NCI-H510A (cell line): ENCODE data around the gene LEP.

Experiments
- DNase-seq: peaks from one replicate; lab custom pipeline; 2025; lab: John Stamatoyannopoulos, UW

The LEP gene

DNA sequence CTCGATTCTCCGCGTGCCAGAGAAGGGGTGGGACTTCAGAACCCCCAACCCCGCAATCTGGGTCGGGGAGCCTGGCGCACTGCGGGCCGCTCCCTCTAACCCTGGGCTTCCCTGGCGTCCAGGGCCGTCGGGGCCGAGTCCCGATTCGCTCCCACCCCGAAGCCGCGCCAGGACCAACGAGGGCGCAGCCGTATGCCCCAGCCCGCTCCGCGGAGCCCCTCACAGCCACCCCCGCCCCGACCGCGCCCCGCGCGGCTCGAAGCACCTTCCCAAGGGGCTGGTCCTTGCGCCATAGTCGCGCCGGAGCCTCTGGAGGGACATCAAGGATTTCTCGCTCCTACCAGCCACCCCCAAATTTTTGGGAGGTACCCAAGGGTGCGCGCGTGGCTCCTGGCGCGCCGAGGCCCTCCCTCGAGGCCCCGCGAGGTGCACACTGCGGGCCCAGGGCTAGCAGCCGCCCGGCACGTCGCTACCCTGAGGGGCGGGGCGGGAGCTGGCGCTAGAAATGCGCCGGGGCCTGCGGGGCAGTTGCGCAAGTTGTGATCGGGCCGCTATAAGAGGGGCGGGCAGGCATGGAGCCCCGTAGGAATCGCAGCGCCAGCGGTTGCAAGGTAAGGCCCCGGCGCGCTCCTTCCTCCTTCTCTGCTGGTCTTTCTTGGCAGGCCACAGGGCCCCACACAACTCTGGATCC is at the start of gene LEP:
Gene LEP, plus strand, starts transcription at position 583 of the 691 bp plus-strand sequence. CDS start 10,741 bp downstream, outside the sequence.
- DNase-seq: no peak

DNA sequence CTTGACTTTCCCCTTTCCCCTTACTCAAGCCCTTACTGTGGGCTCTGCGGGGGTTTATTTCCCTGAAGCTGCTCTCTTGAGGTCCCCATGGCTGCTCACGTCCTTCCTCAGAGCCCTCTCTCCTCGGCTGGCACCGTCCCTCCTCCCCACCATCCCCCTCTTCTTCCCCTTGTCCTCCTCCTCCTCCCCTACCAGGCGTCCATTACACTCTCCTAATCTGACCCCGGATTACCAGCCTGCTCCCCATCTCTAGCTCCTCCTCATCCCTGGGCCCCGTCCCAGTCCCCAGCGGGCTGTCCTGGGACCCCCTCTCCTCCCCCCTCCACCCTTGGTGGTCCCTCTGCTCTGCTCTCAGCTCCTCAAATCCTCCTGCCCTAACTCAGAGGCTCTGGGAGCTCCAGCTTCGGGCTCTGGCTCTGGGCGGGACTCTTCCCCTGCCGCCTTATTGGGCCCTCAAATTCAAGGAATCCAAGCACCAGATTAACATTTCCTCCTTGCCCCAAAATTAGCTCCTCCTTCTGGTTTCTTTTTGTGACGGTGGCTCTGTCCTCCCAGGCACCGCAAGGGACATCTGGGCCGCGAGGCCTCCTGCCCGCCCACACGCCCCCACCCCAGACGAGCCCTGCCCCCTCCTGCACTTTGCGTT is 48.5 kb upstream of the LEP start:
- DNase-seq: no peak

DNA sequence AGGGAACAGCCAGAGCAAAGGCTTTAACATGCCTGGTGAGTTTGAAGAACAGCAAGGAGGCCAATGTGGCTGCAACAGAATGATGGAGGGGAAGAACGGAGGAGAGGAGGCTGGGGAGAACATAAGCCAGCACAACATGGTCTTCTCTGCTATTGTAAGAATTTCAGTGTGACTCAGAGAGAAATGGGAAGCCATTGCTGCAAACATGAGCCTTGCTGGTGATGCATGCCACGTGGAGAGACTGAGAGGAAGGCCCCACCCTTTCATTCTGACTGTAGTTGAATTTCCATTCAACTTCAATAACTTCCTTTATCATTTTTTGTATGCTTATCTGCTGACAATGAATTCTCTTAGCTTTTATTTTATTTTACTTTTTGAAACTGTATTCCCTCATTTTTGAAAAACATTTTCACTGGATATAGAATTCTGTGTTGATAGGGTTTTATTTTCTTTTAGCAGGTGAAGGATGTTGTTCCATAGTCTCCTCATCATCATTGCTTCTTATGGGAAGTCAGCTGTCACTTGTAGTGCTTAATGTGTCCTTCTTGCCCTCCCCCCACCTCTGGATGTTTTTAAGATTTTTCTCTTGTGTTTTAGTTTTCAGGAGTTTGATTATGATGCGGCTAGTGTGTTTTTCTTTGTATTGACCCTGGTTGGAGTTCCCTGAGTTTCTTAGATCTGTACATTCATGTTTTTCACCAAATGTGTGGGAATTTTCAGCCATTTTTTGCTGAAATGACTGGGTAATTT is 46.4 kb upstream of the LEP start:
- no peak for DNase-seq

DNA sequence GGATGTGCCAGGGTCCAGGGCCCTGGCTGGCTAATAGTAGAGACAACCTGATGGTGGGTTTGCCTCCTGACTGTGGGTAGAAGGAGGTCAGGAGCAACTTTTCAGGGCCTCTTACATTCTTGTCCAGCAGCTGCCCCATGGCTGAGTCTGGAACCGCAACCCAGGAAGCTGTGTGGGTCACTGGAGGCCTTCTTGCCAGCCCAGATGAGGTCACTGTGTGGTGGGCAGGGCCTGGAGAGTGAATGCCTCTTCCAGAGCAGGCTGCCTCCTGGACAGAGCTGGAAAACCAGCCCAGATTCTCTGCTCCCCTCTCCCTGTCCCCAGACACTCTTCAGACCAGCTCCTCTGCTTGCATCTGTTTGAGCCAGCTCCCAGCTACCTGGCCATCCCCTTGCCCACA is 43.5 kb upstream of the LEP start:
- DNase-seq: no peak

DNA sequence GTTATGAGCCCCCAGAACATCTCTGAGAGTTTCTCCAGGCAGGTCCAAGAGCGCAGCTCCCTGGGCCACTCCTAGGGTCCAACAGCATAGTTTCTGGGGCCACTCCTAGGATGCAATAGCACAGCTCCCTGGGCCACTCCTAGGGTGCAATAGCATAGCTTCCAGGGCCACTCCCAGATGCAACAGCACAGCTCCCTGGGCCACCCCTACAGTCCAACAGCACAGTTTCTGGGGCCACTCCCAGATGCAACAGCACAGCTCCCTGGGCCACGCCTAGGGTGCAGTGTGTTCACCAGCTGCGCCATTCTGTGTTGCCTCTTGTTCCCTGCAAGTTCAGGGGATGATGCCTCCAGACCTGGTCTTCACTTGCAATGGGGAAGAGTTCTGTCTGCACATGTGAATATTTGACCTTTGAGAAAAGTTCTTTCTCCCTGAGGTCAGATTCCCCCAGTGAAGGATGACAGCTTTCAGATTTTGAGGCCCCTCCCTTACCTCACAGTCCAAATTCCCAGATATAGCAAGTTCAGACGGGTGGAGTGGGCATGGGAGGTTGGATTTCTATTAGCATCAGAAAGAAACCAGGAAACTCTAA is 43.0 kb upstream of the LEP start:
- no peak for DNase-seq

DNA sequence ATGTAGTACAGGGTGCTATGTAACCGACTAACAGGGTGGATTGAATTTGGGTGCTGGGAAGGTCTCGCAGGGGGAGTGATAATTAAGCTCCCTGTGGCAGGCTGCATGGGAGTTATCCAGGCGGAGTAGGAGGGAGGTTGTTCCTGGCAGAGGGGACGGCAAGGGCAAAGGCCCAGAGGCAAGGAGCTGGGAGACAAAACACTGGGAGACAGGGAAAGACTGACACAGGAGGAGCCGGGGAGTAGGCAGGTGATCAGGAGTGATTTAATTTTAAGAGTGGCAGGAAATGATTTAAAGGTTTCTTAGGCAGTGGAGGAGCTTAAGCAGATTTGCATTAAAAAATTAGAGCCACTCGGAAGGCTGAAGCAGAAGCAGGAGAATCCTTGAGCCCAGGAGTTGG is 40.7 kb upstream of the LEP start:
- no peak for DNase-seq

DNA sequence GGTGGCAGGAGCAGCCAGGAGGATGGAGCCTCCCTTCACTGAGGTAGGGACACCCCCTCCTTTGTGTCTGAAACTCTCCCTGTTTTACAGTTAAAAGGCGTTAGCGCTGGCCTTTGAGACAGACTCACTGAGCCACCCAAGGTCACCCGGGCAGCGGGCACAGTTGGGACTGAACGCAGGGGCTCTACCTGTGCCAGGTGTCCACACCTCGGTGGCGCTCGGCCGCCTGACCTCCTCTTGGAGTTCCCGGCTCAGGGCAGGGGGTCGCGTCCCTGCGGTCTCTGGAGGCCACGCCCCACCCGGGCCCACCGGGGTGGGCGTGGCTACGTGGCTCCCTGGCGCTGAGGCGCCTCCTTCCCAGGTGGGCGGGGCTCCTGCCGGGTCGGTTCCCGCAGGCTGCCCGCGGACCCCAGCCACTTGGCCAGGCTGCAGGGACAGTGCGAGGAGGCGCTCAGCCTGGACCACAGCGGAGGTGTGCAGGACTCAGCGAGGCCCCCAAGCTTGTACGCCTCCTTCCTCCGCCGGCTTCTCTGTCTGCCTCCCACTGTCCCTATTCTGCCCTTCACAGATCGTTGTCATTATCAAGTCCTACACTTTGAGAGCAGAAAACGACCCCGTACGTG is 39.9 kb upstream of the LEP start:
- DNase-seq: no peak

DNA sequence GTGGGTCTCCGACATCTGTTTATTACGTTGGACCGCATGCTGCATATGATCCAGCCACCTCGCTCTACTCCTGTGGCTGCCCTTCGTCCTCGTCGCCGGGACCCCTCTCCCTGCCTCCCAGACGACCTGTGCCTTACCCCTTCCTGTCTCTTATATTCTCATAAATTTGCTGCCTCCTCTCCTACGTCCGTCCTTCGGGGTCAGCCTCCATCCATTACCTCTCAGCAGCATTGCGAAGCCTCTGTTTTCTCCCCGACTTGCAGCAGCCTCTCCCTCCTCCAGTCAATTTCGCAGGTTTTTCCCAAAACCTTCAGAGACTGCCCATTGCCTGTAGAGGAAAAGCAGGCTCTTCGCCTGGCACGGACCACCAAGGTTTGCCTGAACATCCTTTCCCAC is 39.4 kb upstream of the LEP start:
- DNase-seq: no peak

DNA sequence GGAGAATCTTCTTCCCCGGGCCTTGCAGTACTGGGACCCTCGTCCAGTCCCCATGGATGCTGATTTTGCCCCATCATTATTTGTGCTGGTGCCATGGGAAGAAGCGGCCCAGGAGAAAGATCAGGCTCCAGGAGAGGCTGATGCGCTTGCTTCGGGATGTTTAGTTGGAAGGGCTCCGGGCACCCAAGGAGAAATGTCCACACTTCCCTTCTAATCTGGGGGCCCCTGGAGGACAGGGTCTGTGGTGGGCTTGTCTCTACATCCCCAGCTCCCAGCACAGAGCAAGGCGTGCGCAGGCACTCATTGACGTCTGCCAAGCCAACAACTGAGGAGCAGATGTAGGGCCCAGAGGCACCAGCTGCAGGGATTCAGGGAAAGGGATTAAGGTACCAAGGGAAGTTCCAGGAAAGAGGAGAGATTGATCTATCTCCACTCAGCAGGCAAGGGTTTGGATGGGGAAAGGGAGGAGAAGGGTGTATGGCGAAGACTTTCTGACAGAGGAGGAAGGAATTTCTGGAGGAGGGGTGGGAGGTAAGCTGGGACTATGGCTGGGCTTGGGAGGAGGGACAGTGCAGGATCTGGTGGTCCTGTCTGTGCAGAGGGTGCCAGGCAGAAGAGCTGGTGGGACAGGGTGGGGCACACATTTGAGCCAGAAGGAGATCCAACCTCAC is 38.7 kb upstream of the LEP start:
- DNase-seq: no peak

DNA sequence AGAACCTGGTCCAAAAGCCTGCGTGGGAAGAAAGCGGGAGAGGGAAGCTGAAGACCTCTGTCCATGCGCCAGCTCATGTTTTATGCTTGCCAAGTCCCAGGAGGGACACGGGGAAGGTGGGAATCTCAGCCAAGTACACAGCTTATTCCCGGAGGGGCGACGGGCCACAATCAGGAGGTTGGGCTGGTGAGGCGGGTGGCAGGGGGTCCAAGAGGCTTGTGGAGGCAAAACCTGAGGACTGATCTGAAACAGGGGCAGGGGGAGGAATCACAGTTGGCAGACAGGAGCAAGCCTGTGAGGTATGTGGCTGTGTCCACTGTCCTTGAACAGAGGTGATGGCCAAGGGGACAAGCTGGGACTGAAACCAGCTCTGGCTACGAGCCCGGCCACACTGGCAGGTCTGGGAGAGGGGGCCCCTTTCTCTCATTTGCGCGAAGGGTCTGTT is 38.0 kb upstream of the LEP start:
- no peak for DNase-seq

DNA sequence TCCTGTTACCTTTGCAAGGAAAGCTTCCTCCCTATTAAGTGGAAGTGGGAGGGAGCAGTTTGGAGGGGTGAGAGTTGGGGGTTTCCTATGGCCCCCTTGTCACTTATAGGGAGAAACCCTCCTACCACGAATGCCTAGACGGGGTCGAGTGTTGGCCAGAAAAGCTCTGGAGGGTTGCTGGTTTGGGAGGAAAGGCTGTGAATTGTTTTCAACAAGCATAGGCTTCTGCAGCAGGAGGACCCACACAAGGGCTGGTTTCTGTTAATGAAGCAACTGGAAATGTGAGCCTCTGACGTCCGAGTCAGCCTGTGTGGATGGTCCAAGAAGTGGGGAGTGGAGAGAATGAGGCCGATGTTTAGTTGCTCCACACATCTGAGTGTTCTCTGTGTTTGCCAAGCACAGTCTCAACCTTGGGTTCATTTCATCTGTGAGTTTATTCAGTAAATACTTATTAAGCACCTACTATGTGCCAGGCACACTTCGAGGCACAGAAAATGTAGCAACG is 37.3 kb upstream of the LEP start:
- DNase-seq: no peak

DNA sequence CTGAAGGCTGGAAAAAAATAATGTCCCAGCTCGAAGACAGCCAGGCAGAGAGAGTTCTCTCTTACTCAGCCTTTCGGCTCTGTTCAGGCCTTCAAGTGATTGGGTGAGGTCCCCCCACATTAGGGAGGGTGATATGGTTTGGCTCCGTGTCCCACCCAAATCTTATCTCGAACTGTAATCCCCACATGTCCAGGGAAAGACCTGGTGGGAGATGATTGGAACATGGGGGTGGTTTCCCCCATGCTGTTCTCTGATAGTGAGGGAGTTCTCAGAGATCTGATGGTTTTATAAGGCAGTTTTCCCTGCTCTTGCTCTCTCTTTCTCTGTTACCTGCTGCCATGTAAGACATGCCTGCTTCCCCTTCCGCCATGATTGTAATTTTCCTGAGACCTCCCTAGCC is 36.6 kb upstream of the LEP start:
- no peak for DNase-seq

DNA sequence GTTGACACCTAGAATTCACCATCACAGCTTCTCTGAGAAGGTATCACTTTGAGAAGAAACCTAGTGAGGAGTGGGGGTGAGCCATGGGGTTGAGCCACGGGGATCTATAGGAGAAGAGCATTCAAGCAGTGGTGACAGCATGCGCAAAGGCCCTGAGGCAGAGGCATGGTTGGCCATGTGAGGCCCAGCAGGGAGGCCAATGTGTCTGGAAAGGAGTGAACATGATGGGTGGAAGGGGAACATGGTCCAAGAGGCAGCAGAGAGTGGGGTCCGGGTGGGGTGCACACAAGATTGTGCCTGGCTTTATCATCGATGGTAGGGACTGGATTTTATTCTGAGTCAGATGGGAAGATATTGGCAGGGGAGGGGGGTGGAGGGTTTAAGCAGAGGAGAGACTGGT is 36.0 kb upstream of the LEP start:
- DNase-seq: no peak

DNA sequence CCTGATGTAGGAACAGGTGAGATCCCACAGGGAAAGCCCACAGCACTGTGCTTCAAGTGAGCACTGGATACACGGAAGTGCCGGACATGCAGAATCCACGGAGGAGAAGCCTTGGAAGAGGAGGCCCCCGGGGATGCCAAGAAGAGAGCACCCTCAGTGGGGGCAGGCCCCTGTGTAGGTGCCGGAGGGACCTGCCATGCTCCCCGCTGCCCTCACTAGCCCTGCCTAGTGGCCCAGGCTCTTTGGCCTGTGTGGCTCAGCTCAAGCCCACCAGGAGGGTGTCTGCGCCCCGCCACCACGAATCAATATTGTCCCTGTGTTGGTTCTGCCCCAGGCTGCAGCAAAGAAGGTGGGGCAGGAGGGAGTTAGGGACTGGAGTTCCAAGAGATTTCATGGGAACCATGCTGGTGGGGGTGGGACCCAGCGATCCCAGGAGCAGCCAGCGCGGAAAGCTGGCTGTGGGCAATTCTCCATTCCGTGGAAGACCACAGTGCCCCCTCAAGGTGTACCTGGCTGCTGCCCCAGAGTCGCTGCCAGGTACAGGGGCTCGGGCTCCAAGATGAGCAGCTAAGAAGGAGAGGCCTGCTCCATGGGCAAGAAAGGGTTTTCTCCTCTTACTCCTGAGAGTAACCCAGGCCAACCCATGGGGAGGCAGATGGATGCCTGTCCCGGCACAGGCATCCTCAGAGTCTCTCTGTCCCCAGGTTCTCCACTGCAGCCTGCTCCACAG is 34.9 kb upstream of the LEP start:
- no peak for DNase-seq

DNA sequence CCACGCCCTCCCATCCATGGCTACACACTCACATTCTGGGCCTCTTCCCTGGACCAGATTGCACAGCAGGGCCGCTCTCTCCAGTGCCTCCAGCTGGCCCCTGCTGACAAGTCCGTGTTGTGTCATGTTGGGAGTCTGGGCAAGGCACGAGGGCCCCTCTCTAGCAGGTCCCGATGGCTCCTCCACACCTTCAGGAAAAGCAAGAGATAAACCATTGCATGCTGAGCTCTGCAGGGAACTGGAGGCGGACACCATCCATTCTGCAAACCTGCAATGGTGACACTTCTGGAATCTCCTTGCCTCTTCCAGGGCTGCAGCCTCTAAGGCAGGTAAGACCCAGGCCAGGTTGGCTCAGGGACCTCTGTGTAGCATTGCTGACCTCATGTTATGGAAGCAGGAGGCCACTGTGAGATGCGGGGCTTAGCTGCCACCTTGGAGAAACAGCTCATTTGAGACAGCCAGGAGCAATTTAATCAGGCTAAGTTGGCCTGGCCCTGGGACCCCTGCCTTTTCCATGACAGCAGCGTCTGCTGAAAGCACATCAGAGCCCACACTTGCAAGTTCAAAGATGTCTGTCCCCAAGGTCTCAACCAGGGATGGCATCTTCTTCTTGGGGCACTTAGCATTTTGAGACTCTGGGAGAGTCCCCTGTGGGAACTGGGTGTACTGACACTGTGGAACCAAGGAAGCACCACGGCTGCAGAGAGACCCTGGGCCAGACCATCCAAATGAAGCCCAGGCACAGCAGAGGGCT is 34.2 kb upstream of the LEP start:
- no peak for DNase-seq

DNA sequence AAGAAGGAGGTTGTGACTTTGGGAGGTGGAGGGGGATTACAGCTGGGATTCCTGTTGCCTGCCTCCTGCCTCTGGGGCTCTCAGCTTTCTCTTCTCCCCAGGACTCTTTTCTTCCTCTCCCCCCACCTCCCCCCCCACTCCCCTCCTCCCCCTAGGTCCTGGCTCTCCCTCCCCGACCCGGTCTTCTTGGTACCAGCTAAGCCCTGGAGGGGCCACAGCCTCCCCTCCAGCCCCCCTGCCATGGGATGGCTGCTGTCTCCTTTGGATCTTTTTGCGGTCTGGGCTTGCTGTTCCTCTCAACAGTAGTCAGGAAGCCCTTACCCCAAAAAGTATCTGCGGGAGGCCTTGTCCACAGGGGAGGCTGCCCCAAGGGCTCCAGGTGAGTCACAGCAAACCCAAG is 33.5 kb upstream of the LEP start:
- no peak for DNase-seq

DNA sequence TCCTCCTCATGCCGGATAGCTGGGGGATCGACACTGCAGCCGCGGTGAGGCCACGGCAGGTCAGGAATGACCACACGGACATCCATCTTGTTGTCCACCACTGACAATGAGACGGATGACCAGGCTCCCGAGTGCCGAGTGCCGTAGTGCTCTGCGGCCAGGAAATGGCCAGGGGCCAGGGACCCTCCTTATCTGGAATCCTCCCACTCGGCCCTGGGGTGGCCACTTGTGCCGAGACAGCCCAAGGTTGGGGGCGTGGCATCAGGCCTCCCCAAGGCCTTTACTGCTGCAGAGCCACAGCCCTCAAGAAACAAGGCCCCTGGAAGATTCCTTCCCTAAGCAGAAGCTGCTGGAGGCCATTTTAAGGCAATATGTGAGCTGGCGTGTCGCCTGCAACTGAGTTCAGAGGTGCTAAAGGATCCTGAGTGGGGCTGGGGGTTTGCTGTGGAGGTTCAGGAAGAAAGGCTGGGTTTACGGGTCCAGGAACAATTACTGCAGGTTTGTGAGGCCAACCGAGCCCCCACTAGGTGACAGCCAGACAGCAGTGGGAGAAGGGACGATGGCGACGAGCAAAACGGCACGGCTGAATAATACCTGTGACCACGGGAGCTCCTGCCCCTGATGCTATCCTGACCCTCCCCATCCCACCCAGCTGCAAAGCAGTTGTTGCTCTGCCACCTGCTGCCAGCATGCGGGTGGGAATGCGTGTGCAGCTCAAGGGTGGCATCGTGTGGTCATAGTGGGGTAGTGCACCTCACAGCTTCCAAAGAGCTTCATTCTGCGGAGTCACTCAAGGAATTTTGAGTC is 31.6 kb upstream of the LEP start:
- DNase-seq: no peak

DNA sequence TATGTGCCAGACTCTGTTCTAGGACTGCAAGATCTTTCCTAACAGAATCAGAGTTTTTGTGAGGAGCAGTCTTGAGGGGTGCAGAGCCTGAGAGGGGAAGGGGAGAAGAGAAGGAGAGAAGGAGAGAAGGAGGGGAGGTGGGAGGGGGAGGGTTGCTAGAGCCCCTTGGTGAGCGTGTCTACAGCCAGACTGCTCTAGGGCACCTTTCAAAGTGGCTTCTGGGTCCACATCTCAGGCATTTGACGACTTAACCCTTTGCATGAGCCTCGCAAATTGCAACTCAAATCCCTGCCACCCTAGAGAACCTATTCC is 31.1 kb upstream of the LEP start:
- no peak for DNase-seq
